Keratinocyte (primary cell): ENCODE data around the gene LGR6. TPM values are rescaled to one million over a fixed set of nuclear protein-coding genes. Genes with fewer than 3 reads are reported as not detected.

ENCODE experiments used
- DNase-seq: peaks from one replicate; pipeline ENCODE4 v3.0.0-alpha.2; 2011; ENCODE audit warnings: low read depth, missing footprints, low spot score
- FAIRE-seq: peaks from 2 replicates; lab custom pipeline; 2011; peaks lifted over from hg19 to GRCh38; lab: Jason Lieb, UNC
- H2AFZ ChIP-seq: 2 replicates; pipeline ENCODE4 v1.6.0; 2012; ENCODE audit warnings: low read length, control low read depth, inconsistent platforms; ENCODE audit not compliant: control insufficient read depth
- H3K27ac ChIP-seq: 2 replicates; pipeline ENCODE4 v1.5.1; 2011; ENCODE audit warnings: low read length; ENCODE audit not compliant: control insufficient read depth, insufficient read depth
- H3K27me3 ChIP-seq: 3 replicates; pipeline ENCODE4 v1.6.0; 2011; ENCODE audit warnings: low read length; ENCODE audit not compliant: control insufficient read depth, insufficient read depth; ENCODE audit errors: extremely low read depth
- H3K36me3 ChIP-seq, 2 experiments: 2 replicates in 1 of 2; 3 replicates in 1 of 2; pipeline ENCODE4 v1.5.1; 2011; ENCODE audit warnings: low read length in 2 of 2, mild to moderate bottlenecking in 1 of 2; ENCODE audit not compliant: control insufficient read depth in 2 of 2, insufficient read depth in 2 of 2; ENCODE audit errors: extremely low read depth in 1 of 2
- H3K4me1 ChIP-seq: 3 replicates; pipeline ENCODE4 v1.5.1; 2011; ENCODE audit warnings: low read length; ENCODE audit not compliant: control insufficient read depth, insufficient read depth; ENCODE audit errors: extremely low read depth
- H3K4me2 ChIP-seq: 3 replicates; pipeline ENCODE4 v1.6.0; 2011; ENCODE audit warnings: low read depth, low read length; ENCODE audit not compliant: control insufficient read depth, insufficient read depth; ENCODE audit errors: extremely low read depth
- H3K4me3 ChIP-seq, 3 experiments: fragments of 200-600 bp in 1 of 3; sonication (generic) in 1 of 3; 2 replicates in 2 of 3; 3 replicates in 1 of 3; pipeline ENCODE4 v1.5.1; 2011 to 2016; ENCODE audit warnings: low read length in 3 of 3, mild to moderate bottlenecking in 3 of 3, control low read depth in 2 of 3, inconsistent platforms in 1 of 3, low read depth in 1 of 3, mixed read lengths in 1 of 3, mixed run types in 1 of 3, moderate library complexity in 1 of 3; ENCODE audit not compliant: control insufficient read depth in 2 of 3, insufficient read depth in 2 of 3; ENCODE audit errors: extremely low read depth in 1 of 3
- H3K79me2 ChIP-seq: 2 replicates; pipeline ENCODE4 v1.6.0; 2012; ENCODE audit warnings: low read length; ENCODE audit not compliant: control insufficient read depth, insufficient read depth
- H3K9ac ChIP-seq: 3 replicates; pipeline ENCODE4 v1.6.0; 2011; ENCODE audit warnings: low read length; ENCODE audit not compliant: control insufficient read depth, insufficient read depth; ENCODE audit errors: extremely low read depth
- H3K9me1 ChIP-seq: 3 replicates; pipeline ENCODE4 v1.6.0; 2011; ENCODE audit warnings: low read length; ENCODE audit not compliant: control insufficient read depth, insufficient read depth; ENCODE audit errors: extremely low read depth
- H3K9me3 ChIP-seq: 2 replicates; pipeline ENCODE4 v1.5.1; 2012; ENCODE audit warnings: low read depth, low read length; ENCODE audit not compliant: control insufficient read depth
- H4K20me1 ChIP-seq: 3 replicates; pipeline ENCODE4 v1.6.0; 2011; ENCODE audit warnings: low read length; ENCODE audit not compliant: control insufficient read depth, insufficient read depth; ENCODE audit errors: extremely low read depth
- EZH2 ChIP-seq: IDR thresholded peaks from one replicate; pipeline ENCODE4 v1.6.1; 2012; ENCODE audit warnings: inconsistent platforms, mild to moderate bottlenecking, low read length, moderate library complexity
- dilution Hi-C: fragments of 300-500 bp; cut with MboI; formaldehyde crosslinking; loops from one replicate; pipeline ENCODE4 v1.7.0; 2020; ENCODE audit warnings: low sequenced_read_pairs; ENCODE audit not compliant: extremely low pct_ligation_motif_present
- polyA plus RNA-seq, 5 experiments: library from polyadenylated mRNA; depleted of rRNA in 3 of 5; stranded (reverse) in 3 of 5; stranded (forward) in 1 of 5; unstranded in 1 of 5; fragments of >200 nt; gene quantifications; 1 replicate in 1 of 5; 2 replicates in 3 of 5; 3 replicates in 1 of 5; pipeline versions ENCODE4 v1.2.1 to v1.2.3, GENCODE V29; 2011 to 2012; ENCODE audit warnings: missing spikeins in 2 of 5, low read depth in 1 of 5, low replicate concordance in 1 of 5
- TF ChIP-seq, protein P1 (sequence below), 3 experiments: IDR thresholded peaks in 1 of 3; conservative IDR thresholded peaks in 1 of 3; optimal IDR thresholded peaks in 1 of 3; 2 replicates in 2 of 3; 3 replicates in 1 of 3; pipeline versions ENCODE3 to v1.5.1; 2011; ENCODE audit warnings: low read length in 3 of 3, mild to moderate bottlenecking in 3 of 3, moderate library complexity in 2 of 3, control low read depth in 1 of 3, inconsistent platforms in 1 of 3; ENCODE audit not compliant: insufficient read depth in 2 of 3; ENCODE audit errors: extremely low read depth in 1 of 3

Gene LGR6
- polyA plus RNA-seq, 1 donor (not counting 4 experiments of a cell fraction or from before 2014, with no cell fraction given): 0.42 TPM

DNA sequence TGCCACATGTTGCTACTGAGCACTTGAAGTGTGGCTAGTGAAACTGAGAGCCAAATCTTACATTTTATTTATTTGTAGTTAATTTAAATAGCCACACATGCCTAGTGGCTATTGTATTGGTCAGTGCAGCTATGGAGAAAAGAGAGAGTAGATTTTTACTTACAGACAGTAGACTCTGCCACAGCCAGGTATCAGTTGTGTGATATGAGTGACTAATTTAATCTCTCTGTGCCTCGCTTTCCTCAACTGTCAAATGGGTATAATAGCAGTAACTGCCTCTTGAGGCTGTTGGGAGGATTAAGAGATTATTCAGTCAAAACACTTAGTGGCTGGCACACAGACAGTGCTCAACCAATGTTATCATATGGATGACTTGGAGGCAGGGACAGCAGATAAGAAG is 99.2 kb downstream of the LGR6 start:
- Histone ChIP-seq H3K36me3 (no peaks in the 10 kb centered on the region), H3K4me3 (no peak overlapping the region), H3K9me3 (no peaks in the 10 kb centered on the region), H3K27me3 (no peaks in the 10 kb centered on the region), H3K4me2 (no peak overlapping the region), H3K9ac (no peak overlapping the region), H3K27ac (no peak overlapping the region), H3K79me2 (no peaks in the 10 kb centered on the region), H4K20me1 (no peaks in the 10 kb centered on the region), H3K9me1 (no peaks in the 10 kb centered on the region), H3K4me1 (peaks cover 14% of the 10 kb centered on the region), H2AFZ (no peak overlapping the region)
- FAIRE-seq: no peak
- TF ChIP-seq, protein P1, sequence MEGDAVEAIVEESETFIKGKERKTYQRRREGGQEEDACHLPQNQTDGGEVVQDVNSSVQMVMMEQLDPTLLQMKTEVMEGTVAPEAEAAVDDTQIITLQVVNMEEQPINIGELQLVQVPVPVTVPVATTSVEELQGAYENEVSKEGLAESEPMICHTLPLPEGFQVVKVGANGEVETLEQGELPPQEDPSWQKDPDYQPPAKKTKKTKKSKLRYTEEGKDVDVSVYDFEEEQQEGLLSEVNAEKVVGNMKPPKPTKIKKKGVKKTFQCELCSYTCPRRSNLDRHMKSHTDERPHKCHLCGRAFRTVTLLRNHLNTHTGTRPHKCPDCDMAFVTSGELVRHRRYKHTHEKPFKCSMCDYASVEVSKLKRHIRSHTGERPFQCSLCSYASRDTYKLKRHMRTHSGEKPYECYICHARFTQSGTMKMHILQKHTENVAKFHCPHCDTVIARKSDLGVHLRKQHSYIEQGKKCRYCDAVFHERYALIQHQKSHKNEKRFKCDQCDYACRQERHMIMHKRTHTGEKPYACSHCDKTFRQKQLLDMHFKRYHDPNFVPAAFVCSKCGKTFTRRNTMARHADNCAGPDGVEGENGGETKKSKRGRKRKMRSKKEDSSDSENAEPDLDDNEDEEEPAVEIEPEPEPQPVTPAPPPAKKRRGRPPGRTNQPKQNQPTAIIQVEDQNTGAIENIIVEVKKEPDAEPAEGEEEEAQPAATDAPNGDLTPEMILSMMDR (optimal IDR thresholded peaks at IDR 0.05 in 1 of 3, IDR thresholded peaks at IDR 0.05 in 1 of 3, conservative IDR thresholded peaks at IDR 0.05 in 1 of 3; ENCODE audit: extremely low read depth in 1 of 3, insufficient read depth in 2 of 3, low read length in 3 of 3): no peak
- no peak for TF ChIP-seq EZH2
- dilution Hi-C loops: no loop called here
- no peak for DNase-seq

DNA sequence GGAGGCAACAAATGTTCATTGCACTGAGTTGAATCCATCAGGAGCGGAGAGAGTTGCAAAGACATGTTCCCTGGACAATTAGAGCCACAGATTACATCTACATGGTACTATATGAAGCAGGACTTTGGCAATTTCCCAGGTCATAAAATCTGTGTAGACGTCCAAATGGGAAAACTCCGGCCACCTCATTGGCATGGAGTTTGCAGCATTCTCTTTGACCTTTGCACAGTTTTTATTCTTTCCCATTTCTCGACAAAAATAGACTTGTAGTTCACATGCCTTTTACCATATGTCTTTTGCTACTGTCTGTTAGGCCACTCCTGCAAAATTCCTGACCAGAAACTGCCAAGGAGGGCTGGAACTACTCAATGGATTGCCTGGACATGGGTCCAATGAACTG is 100.0 kb downstream of the LGR6 start:
- H2AFZ ChIP-seq: no peak overlapping the region
- no peak overlapping the region for H3K4me3 ChIP-seq
- no peak overlapping the region for H3K27ac ChIP-seq
- no peak overlapping the region for H3K4me2 ChIP-seq
- no peaks in the 10 kb centered on the region for H4K20me1 ChIP-seq
- FAIRE-seq (no peak), DNase-seq (no peak)
- H3K4me1 ChIP-seq: peaks cover 14% of the 10 kb centered on the region
- H3K36me3 ChIP-seq: no peaks in the 10 kb centered on the region
- no peaks in the 10 kb centered on the region for H3K79me2 ChIP-seq
- dilution Hi-C loops: no loop called here
- TF ChIP-seq EZH2: no peak
- TF ChIP-seq, protein P1 (optimal IDR thresholded peaks at IDR 0.05 in 1 of 3, IDR thresholded peaks at IDR 0.05 in 1 of 3, conservative IDR thresholded peaks at IDR 0.05 in 1 of 3; ENCODE audit: extremely low read depth in 1 of 3, insufficient read depth in 2 of 3, low read length in 3 of 3): no peak
- no peaks in the 10 kb centered on the region for H3K9me3 ChIP-seq
- H3K9ac ChIP-seq: no peak overlapping the region
- H3K27me3 ChIP-seq: no peaks in the 10 kb centered on the region
- no peaks in the 10 kb centered on the region for H3K9me1 ChIP-seq
